Endothelial cell (in vitro differentiated cells): Measurements from ENCODE around the gene DST. TPM values are rescaled to one million over a fixed set of nuclear protein-coding genes. Genes with fewer than 3 reads are reported as not detected.

Experiments
- DNase-seq: peaks from one replicate; pipeline ENCODE4 v3.0.0; 2021; ENCODE audit warnings: low spot score
- H3K27ac Mint-ChIP-seq: one replicate; pipeline ENCODE4 v1.8.0; 2021; ENCODE audit warnings: mixed read lengths, inconsistent platforms; ENCODE audit not compliant: unreplicated experiment
- H3K27me3 Mint-ChIP-seq: one replicate; pipeline ENCODE4 v1.8.0; 2021; ENCODE audit warnings: mild to moderate bottlenecking, moderate library complexity, mixed read lengths, inconsistent platforms; ENCODE audit not compliant: unreplicated experiment
- H3K36me3 Mint-ChIP-seq: one replicate; pipeline ENCODE4 v1.8.0; 2021; ENCODE audit warnings: mild to moderate bottlenecking, low read depth, mixed read lengths, inconsistent platforms; ENCODE audit not compliant: unreplicated experiment
- H3K4me1 Mint-ChIP-seq: one replicate; pipeline ENCODE4 v1.8.0; 2021; ENCODE audit warnings: mild to moderate bottlenecking, mixed read lengths, inconsistent platforms; ENCODE audit not compliant: unreplicated experiment
- H3K4me3 Mint-ChIP-seq: one replicate; pipeline ENCODE4 v1.8.0; 2021; ENCODE audit warnings: mild to moderate bottlenecking, mixed read lengths, inconsistent platforms; ENCODE audit not compliant: unreplicated experiment
- H3K9me3 Mint-ChIP-seq: one replicate; pipeline ENCODE4 v1.8.0; 2021; ENCODE audit warnings: mixed read lengths, inconsistent platforms; ENCODE audit not compliant: unreplicated experiment
- CTCF ChIP-seq: fragments of 200-600 bp; sonication (generic); IDR thresholded peaks from one replicate; pipeline ENCODE4 v1.5.0; 2021; ENCODE audit warnings: antibody characterized with exemption; ENCODE audit not compliant: unreplicated experiment
- total RNA-seq: library from RNA; stranded (reverse); fragmentation: NEBNext Ultra II Directional; extraction: Animal tissue kit (Norgen Biotek cat#: 25700); gene quantifications from one replicate; pipeline ENCODE4 v1.2.1, GENCODE V29; 2021; ENCODE audit not compliant: unreplicated experiment

Gene DST
- total RNA-seq, 1 donor from 2014 or later: 284 TPM

- Mint-ChIP-seq H3K27ac (peak overlapping the region; percentile 32), H3K9me3 (no peaks in the 10 kb centered on the region), H3K36me3 (peaks cover 10% of the 10 kb centered on the region), H3K27me3 (peaks cover 6% of the 10 kb centered on the region), H3K4me3 (no peak overlapping the region), H3K4me1 (peaks cover 57% of the 10 kb centered on the region)
- no peak for TF ChIP-seq CTCF
- DNase-seq: no peak
These were observed 15.6 kb upstream of the DST start for GRCh38 chr6:56658326-56658725.

GRCh38 chr6:56657354-56657753, 14.7 kb upstream of the DST start:
- peaks cover 63% of the 10 kb centered on the region for H3K4me1 Mint-ChIP-seq
- no peak for DNase-seq
- H3K27me3 Mint-ChIP-seq: peaks cover 6% of the 10 kb centered on the region
- H3K4me3 Mint-ChIP-seq: no peak overlapping the region
- no peaks in the 10 kb centered on the region for H3K9me3 Mint-ChIP-seq
- peaks cover 10% of the 10 kb centered on the region for H3K36me3 Mint-ChIP-seq
- no peak for TF ChIP-seq CTCF
- no peak overlapping the region for H3K27ac Mint-ChIP-seq

- H3K4me3 Mint-ChIP-seq: no peak overlapping the region
- peaks cover 7% of the 10 kb centered on the region for H3K27me3 Mint-ChIP-seq
- peaks cover 10% of the 10 kb centered on the region for H3K36me3 Mint-ChIP-seq
- H3K4me1 Mint-ChIP-seq: peaks cover 69% of the 10 kb centered on the region
- H3K27ac Mint-ChIP-seq: no peak overlapping the region
- no peak for DNase-seq
- no peaks in the 10 kb centered on the region for H3K9me3 Mint-ChIP-seq
- TF ChIP-seq CTCF: no peak
These were observed 13.8 kb upstream of the DST start for GRCh38 chr6:56656466-56656865.

- no peak overlapping the region for H3K27ac Mint-ChIP-seq
- H3K4me1 Mint-ChIP-seq: peaks cover 67% of the 10 kb centered on the region
- peaks cover 10% of the 10 kb centered on the region for H3K36me3 Mint-ChIP-seq
- TF ChIP-seq CTCF: no peak
- DNase-seq: no peak
- H3K4me3 Mint-ChIP-seq: no peak overlapping the region
- peaks cover 7% of the 10 kb centered on the region for H3K27me3 Mint-ChIP-seq
- no peaks in the 10 kb centered on the region for H3K9me3 Mint-ChIP-seq
These were observed 13.3 kb upstream of the DST start for GRCh38 chr6:56655996-56656395.

- Mint-ChIP-seq H3K27ac (no peak overlapping the region), H3K4me3 (no peak overlapping the region), H3K9me3 (no peaks in the 10 kb centered on the region), H3K36me3 (peaks cover 10% of the 10 kb centered on the region), H3K4me1 (peaks cover 64% of the 10 kb centered on the region), H3K27me3 (peaks cover 7% of the 10 kb centered on the region)
- no peak for DNase-seq
- no peak for TF ChIP-seq CTCF
These were observed 12.6 kb upstream of the DST start for GRCh38 chr6:56655249-56655648.
